Parathyroid adenoma (tissue), 2 donors: Measurements from ENCODE around the gene TBX19.

Source experiments
- H2AFZ ChIP-seq: fragments of 300-600 bp; sonication (generic); one replicate; pipeline ENCODE4 v1.7.0; 2017; ENCODE audit warnings: antibody characterized with exemption, mild to moderate bottlenecking
- H3K27ac ChIP-seq: fragments of 300-600 bp; sonication (generic); one replicate; pipeline ENCODE4 v1.7.0; 2017
- H3K27me3 ChIP-seq: fragments of 300-600 bp; sonication (generic); one replicate; pipeline ENCODE4 v1.7.0; 2017; ENCODE audit warnings: low read length; ENCODE audit not compliant: control insufficient read depth, insufficient read depth
- H3K36me3 ChIP-seq: fragments of 300-600 bp; sonication (generic); one replicate; pipeline ENCODE4 v1.7.0; 2017; ENCODE audit warnings: low read length; ENCODE audit not compliant: control insufficient read depth, insufficient read depth
- H3K4me1 ChIP-seq: fragments of 300-600 bp; sonication (generic); one replicate; pipeline ENCODE4 v1.7.0; 2017; ENCODE audit warnings: control low read depth
- H3K4me2 ChIP-seq: fragments of 300-600 bp; sonication (generic); one replicate; pipeline ENCODE4 v1.7.0; 2017; ENCODE audit warnings: low read length
- H3K4me3 ChIP-seq: fragments of 300-600 bp; sonication (generic); one replicate; pipeline ENCODE4 v1.7.0; 2017; ENCODE audit warnings: low read depth, low read length
- H3K79me2 ChIP-seq: fragments of 300-600 bp; sonication (generic); one replicate; pipeline ENCODE4 v1.7.0; 2017; ENCODE audit warnings: control low read depth
- H3K9ac ChIP-seq: fragments of 300-600 bp; sonication (generic); one replicate; pipeline ENCODE4 v1.7.0; 2017; ENCODE audit warnings: mild to moderate bottlenecking
- H3K9me3 ChIP-seq: fragments of 300-600 bp; sonication (generic); one replicate; pipeline ENCODE4 v1.7.0; 2017; ENCODE audit warnings: low read length; ENCODE audit not compliant: control insufficient read depth
- TF ChIP-seq, protein P1 (sequence below): fragments of 300-600 bp; sonication (generic); IDR thresholded peaks from one replicate; pipeline ENCODE4 v1.7.0; 2017; ENCODE audit warnings: antibody characterized with exemption, mild to moderate bottlenecking
- donor health status: primary hyperparathyroidism.

TBX19 gene

DNA sequence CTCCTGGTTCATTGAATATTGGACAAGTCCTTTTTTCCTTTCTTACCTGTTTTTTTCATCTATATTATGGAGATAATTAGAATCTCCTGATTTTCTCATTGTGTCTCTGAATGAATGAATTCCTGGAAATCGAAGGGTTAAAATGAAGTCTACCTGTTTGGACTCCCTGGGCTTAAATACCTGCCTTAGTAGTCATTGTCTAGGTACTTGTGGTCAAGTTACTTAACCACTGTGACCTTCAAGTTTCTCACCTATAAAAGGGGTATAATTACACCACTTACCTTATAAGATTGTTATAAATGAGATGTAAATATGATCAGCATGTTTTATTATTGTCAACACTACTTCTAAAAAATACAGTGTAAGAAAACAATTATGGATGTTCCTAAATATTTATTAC is 9.0 kb upstream of the TBX19 start:
- TF ChIP-seq, protein P1, sequence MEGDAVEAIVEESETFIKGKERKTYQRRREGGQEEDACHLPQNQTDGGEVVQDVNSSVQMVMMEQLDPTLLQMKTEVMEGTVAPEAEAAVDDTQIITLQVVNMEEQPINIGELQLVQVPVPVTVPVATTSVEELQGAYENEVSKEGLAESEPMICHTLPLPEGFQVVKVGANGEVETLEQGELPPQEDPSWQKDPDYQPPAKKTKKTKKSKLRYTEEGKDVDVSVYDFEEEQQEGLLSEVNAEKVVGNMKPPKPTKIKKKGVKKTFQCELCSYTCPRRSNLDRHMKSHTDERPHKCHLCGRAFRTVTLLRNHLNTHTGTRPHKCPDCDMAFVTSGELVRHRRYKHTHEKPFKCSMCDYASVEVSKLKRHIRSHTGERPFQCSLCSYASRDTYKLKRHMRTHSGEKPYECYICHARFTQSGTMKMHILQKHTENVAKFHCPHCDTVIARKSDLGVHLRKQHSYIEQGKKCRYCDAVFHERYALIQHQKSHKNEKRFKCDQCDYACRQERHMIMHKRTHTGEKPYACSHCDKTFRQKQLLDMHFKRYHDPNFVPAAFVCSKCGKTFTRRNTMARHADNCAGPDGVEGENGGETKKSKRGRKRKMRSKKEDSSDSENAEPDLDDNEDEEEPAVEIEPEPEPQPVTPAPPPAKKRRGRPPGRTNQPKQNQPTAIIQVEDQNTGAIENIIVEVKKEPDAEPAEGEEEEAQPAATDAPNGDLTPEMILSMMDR, result no peak
- no peak overlapping the region for H3K4me3 ChIP-seq

DNA sequence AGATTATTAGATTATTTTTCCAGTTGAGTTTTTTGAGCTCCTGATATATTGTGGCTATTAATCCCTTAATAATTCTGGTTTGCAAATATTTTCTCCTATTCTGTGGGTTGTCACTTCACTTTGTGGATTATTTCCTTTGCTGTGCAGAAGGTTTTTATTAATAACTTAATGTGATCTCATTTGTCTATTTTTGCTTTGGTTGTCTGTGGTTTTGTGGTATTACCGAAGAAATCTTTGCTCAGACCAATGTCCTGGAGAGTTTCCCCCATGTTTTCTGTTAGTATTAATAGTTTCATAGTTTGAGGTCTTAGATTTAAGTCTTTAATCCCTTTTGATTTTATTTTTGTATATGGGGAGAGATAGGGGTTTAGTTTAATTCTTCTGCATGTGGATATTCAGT is 7.1 kb upstream of the TBX19 start:
- no peak overlapping the region for H2AFZ ChIP-seq
- no peaks in the 10 kb centered on the region for H3K4me1 ChIP-seq
- H3K79me2 ChIP-seq, result no peaks in the 10 kb centered on the region
- no peaks in the 10 kb centered on the region for H3K27me3 ChIP-seq
- no peak overlapping the region for H3K9ac ChIP-seq
- no peaks in the 10 kb centered on the region for H3K36me3 ChIP-seq
- TF ChIP-seq, protein P1, result no peak
- no peak overlapping the region for H3K27ac ChIP-seq
- no peak overlapping the region for H3K4me2 ChIP-seq
- H3K4me3 ChIP-seq, result no peak overlapping the region
- no peaks in the 10 kb centered on the region for H3K9me3 ChIP-seq

More for the DNA sequence above, 9.0 kb upstream of the TBX19 start:
- Histone ChIP-seq H3K4me1 (no peaks in the 10 kb centered on the region), H3K9me3 (no peaks in the 10 kb centered on the region), H3K27ac (no peak overlapping the region), H3K27me3 (no peaks in the 10 kb centered on the region), H3K79me2 (no peaks in the 10 kb centered on the region), H2AFZ (no peak overlapping the region), H3K4me2 (no peak overlapping the region), H3K36me3 (no peaks in the 10 kb centered on the region), H3K9ac (no peak overlapping the region)

DNA sequence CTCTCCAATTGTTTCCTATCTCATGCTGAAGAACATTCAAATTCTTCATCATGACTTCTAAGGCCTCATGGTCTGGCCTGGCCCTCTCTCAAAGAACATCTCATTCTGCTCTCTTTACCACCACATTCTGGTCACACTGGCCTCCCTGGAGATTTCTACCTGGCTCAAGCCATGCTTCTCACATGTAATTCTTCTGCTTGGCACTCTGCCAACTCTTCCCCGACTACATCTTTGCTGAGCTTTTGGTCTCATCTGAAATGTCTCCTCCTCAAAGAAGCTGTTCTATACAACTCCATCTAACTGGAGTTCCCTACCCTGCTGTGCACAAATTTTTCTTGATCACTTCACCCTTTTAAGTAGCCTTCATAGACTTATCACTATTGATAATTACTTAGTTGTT is 1.4 kb upstream of the TBX19 start:
- H3K4me2 ChIP-seq, result no peak overlapping the region
- no peak overlapping the region for H3K9ac ChIP-seq
- no peaks in the 10 kb centered on the region for H3K9me3 ChIP-seq
- H3K27me3 ChIP-seq, result no peaks in the 10 kb centered on the region
- no peak overlapping the region for H3K4me3 ChIP-seq
- H3K4me1 ChIP-seq, result no peaks in the 10 kb centered on the region
- no peaks in the 10 kb centered on the region for H3K79me2 ChIP-seq
- TF ChIP-seq, protein P1, result no peak
- no peak overlapping the region for H2AFZ ChIP-seq
- no peak overlapping the region for H3K27ac ChIP-seq
- no peaks in the 10 kb centered on the region for H3K36me3 ChIP-seq

DNA sequence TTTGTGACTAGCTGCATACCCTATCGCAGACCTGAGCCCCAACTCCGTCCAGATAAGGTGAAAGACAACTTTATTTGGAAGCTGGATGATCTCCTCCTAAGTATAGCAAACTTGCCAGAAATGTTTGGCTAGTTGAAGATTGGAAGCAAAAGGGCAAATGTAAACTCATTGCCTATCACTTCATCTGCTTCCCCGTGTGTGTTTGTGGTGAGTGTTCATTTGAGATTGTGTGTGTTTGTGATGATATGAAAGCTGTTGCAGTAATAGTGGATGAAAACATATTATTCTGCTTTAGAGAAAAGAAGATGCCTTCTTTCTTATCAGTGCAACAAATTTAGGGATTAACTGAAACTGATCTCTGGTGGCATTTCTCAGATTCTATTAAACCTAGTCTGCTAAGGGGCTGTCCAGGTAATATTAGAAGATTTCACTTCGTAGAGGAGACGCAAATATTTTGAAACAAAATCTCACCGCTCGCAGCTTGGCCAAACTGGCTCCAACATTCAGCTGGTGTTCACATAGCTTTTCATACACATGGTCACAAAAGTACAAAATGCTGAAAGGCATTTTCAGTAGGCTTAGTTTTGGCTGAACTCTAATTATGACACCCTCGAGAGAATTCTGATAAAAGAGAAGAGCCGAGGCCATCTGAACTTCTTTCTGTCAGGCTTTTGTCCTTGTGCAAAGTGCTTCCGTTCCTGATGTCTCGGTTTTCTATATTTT is 1.1 kb downstream of the TBX19 start:
- TF ChIP-seq, protein P1, result no peak
- Histone ChIP-seq H3K4me3 (no peak overlapping the region), H3K79me2 (no peaks in the 10 kb centered on the region), H3K4me2 (no peak overlapping the region), H2AFZ (no peak overlapping the region), H3K36me3 (no peaks in the 10 kb centered on the region), H3K27ac (no peak overlapping the region), H3K9me3 (no peaks in the 10 kb centered on the region), H3K4me1 (no peaks in the 10 kb centered on the region), H3K27me3 (no peaks in the 10 kb centered on the region), H3K9ac (no peak overlapping the region)

DNA sequence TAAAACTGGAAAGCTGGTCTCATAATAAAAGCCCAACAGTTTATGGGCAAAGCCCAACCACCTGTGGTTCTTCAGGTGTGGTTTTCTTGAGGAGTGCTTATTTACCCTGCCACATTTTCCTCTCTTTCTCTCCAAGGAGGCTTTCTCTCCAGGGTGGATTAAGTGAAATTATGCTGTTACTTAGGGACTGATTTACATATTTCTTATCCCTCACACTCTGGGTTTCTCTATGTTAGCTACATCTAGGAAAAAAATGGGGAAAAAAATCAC is 4.8 kb downstream of the TBX19 start:
- no peaks in the 10 kb centered on the region for H3K79me2 ChIP-seq
- H3K4me3 ChIP-seq, result no peak overlapping the region
- no peak overlapping the region for H3K27ac ChIP-seq
- no peaks in the 10 kb centered on the region for H3K4me1 ChIP-seq
- no peaks in the 10 kb centered on the region for H3K27me3 ChIP-seq
- H3K9ac ChIP-seq, result no peak overlapping the region
- TF ChIP-seq, protein P1, result no peak
- H3K36me3 ChIP-seq, result no peaks in the 10 kb centered on the region
- no peak overlapping the region for H2AFZ ChIP-seq
- H3K9me3 ChIP-seq, result no peaks in the 10 kb centered on the region
- no peak overlapping the region for H3K4me2 ChIP-seq
